HUES64 (cell line): ENCODE data around the gene NYNRIN.
"Not testable (repeated sequence)": the region's sequence is repeated elsewhere in the genome, so short reads cannot be mapped to it uniquely, and the experiment has no call there.

ENCODE experiments used
- H3K27ac ChIP-seq: 2 replicates; pipeline ENCODE4 v1.7.0; 2013; ENCODE audit warnings: low read depth, low read length, inconsistent platforms
- H3K27me3 ChIP-seq: 2 replicates; pipeline ENCODE4 v1.6.1; 2013; ENCODE audit warnings: mild to moderate bottlenecking, low read length; ENCODE audit not compliant: insufficient read depth
- H3K36me3 ChIP-seq: 2 replicates; pipeline ENCODE4 v1.6.1; 2013; ENCODE audit warnings: mild to moderate bottlenecking, low read length; ENCODE audit not compliant: insufficient read depth
- H3K4me1 ChIP-seq: 2 replicates; pipeline ENCODE4 v1.6.1; 2013; ENCODE audit warnings: mild to moderate bottlenecking, low read length, moderate library complexity; ENCODE audit not compliant: insufficient read depth
- H3K4me3 ChIP-seq: 2 replicates; pipeline ENCODE4 v1.5.1; 2013; ENCODE audit warnings: mild to moderate bottlenecking, low read length, moderate library complexity
- H3K9ac ChIP-seq: 2 replicates; pipeline ENCODE4 v1.6.1; 2013; ENCODE audit warnings: mild to moderate bottlenecking, low read depth, low read length
- H3K9me3 ChIP-seq: 2 replicates; pipeline ENCODE4 v1.6.1; 2013; ENCODE audit warnings: low read depth, low read length; ENCODE audit not compliant: insufficient read depth
- WGBS: fragments of 150-250, 120-280 bp; methylation state at CpG from one replicate; pipeline ENCODE4 v1.1.7; 2013; ENCODE audit warnings: missing lambda C conversion rate; 5-methylcytosine and 5-hydroxymethylcytosine counted together

NYNRIN gene

DNA sequence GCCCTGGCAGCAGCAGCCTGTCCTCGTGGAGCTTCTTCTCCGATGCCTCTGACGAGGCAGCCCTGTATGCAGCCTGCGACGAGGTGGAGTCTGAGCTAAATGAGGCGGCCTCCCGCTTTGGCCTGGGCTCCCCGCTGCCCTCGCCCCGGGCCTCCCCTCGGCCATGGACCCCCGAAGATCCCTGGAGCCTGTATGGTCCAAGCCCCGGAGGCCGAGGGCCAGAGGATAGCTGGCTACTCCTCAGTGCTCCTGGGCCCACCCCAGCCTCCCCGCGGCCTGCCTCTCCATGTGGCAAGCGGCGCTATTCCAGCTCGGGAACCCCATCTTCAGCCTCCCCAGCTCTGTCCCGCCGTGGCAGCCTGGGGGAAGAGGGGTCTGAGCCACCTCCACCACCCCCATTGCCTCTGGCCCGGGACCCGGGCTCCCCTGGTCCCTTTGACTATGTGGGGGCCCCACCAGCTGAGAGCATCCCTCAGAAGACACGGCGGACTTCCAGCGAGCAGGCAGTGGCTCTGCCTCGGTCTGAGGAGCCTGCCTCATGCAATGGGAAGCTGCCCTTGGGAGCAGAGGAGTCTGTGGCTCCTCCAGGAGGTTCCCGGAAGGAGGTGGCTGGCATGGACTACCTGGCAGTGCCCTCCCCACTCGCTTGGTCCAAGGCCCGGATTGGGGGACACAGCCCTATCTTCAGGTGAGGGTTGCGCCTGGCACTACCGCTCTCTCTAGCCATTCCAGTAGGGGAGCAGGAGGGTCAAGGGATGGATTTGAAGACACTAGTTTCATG, 28.7 kb upstream of the NYNRIN start:
- WGBS = 91% methylated on average over 32 of the region's 32 CpGs
- H3K27ac ChIP-seq = no peak overlapping the region
- H3K4me1 ChIP-seq = peaks cover 10% of the 10 kb centered on the region; the same call in 1 of the 2 replicates
- H3K9ac ChIP-seq = no peak overlapping the region
- H3K36me3 ChIP-seq = peaks cover 21% of the 10 kb centered on the region
- no peaks in the 10 kb centered on the region for H3K27me3 ChIP-seq
- H3K4me3 ChIP-seq = no peak overlapping the region
- H3K9me3 ChIP-seq = no peaks in the 10 kb centered on the region

DNA sequence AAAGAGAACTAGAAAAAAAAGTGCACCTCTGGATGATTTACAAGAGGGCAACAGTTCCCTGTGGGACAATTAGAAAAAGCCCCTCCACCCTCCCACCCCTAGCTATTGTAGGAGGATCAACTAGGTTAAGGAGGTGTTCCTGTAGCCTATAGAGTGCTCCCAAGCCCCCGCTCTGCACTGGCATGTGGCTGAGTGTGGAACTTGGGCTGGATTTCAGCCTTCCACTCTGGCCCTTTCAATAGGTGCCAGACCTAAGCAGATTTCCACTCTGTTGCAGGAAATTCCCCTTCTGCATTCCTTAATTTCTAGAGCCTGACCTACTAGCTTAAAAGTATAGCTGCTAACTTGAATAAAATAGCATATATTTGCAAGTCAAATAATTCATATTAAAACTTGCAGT, 28.1 kb upstream of the NYNRIN start:
- Histone ChIP-seq H3K27ac (no peak overlapping the region), H3K9me3 (no peaks in the 10 kb centered on the region), H3K36me3 (peaks cover 21% of the 10 kb centered on the region), H3K4me1 (0 out of 2 replicates have a peak, but pooled peaks cover 10% of the 10 kb centered on the region), H3K27me3 (no peaks in the 10 kb centered on the region), H3K9ac (no peak overlapping the region), H3K4me3 (no peak overlapping the region)
- WGBS = 67% methylated on average over 1 of the region's 1 CpG

DNA sequence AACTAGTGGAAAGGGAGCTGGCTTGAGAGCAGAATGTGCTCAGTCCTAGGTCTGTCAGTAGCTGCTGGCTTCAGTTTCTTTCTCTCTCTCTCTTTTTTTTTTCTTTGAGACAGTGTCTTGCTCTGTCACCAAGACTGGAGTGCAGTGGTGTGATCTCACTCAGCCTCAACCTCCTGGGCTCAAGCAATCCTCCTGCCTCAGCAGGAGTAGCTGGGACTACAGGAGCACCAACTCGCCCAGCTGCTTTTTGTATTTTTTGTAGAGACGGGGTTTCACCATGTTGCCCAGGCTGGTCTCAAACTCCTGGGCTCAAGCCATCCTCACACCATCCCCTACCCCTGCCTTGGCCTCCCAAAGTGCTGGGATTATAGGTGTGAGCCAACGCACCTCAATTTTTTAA, 27.2 kb upstream of the NYNRIN start:
- H3K9ac ChIP-seq, H3K4me3 ChIP-seq, H3K27ac ChIP-seq, H3K9me3 ChIP-seq, H3K27me3 ChIP-seq: not testable (repeated sequence)
- Histone ChIP-seq H3K36me3 (peaks cover 21% of the 10 kb centered on the region), H3K4me1 (peaks cover 11% of the 10 kb centered on the region)
- 96% methylated on average over 3 of the region's 3 CpGs for WGBS

DNA sequence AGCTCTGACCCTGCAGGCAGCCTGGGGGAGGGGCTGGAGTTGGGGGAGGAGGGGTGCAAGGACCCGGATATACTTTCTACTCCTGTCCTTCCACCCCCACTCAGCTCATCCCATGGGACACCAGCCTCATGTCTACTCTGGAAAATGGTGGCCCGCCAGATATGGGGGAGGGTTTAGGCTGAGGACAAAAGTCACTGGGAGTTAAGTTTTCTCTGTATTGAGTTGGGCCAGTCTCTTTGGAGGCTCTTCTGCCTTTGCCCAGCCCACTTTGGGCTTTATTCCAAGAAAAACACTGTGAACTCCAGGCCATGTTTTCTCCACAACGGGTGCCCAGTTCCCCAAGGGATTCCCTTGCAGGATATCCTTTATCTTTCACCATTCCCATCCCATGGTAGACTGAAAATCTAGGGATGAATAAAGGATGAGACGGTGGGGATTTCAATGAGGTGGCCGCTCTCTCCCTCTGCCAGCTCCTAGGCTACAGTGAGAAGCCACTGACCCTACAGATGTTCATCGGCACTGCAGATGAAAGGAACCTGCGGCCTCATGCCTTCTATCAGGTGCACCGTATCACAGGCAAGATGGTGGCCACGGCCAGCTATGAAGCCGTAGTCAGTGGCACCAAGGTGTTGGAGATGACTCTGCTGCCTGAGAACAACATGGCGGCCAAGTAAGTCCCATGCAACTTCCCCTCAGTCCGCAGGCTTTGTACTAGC, 25.9 kb upstream of the NYNRIN start:
- peaks cover 17% of the 10 kb centered on the region for H3K4me1 ChIP-seq
- WGBS = 95% methylated on average over 11 of the region's 12 CpGs
- no peak overlapping the region for H3K9ac ChIP-seq
- H3K27ac ChIP-seq = no peak overlapping the region
- no peak overlapping the region for H3K4me3 ChIP-seq
- H3K36me3 ChIP-seq = peaks cover 21% of the 10 kb centered on the region
- H3K9me3 ChIP-seq = no peaks in the 10 kb centered on the region
- no peaks in the 10 kb centered on the region for H3K27me3 ChIP-seq

DNA sequence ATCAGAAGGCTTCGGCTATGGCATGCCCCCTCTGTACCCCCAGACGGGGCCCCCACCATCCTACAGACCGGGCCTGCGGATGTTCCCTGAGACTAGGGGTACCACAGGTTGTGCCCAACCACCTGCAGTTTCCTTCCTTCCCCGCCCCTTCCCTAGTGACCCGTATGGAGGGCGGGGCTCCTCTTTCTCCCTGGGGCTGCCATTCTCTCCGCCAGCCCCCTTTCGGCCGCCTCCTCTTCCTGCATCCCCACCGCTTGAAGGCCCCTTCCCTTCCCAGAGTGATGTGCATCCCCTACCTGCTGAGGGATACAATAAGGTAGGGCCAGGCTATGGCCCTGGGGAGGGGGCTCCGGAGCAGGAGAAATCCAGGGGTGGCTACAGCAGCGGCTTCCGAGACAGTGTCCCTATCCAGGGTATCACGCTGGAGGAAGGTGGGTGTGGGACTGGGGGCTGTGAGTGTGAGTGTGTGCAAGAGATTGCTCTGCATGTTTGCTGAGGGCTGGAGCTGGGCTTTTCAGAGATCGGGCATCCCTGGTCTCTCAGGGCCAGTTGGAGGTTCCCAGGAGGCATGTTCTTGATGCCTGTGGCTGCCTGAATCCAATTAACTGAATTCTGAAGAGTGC, 22.2 kb upstream of the NYNRIN start:
- no peak overlapping the region for H3K27ac ChIP-seq
- H3K9me3 ChIP-seq = no peaks in the 10 kb centered on the region
- no peaks in the 10 kb centered on the region for H3K27me3 ChIP-seq
- WGBS = 51% methylated on average over 16 of the region's 16 CpGs
- H3K9ac ChIP-seq = no peak overlapping the region
- peaks cover 15% of the 10 kb centered on the region for H3K36me3 ChIP-seq
- peaks cover 17% of the 10 kb centered on the region for H3K4me1 ChIP-seq
- peak overlapping the region; percentile 36 for H3K4me3 ChIP-seq

DNA sequence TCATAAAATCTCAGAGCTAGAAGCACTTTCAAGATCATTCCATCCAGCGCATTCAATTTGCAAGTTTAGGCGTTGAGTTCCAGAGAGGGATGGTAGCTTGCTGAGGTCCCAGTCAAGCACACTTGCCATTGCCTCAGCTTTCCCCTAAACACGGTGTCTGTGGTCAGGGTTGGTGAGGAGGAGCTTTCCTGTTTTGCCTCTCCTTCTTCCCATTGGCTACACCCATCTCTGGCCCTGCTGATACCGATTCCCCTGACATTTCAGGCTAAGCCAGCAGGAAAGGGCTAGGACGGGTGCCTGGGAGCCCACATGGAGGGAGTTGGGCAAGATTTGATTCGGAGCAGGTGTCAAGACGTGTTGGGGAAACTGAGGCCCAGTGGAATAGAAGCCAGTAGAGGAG, 21.7 kb upstream of the NYNRIN start:
- H3K4me1 ChIP-seq = peaks cover 17% of the 10 kb centered on the region
- no peak overlapping the region for H3K9ac ChIP-seq
- H3K4me3 ChIP-seq = peak overlapping the region; percentile 36; the same call in 1 of the 2 replicates
- H3K9me3 ChIP-seq = no peaks in the 10 kb centered on the region
- WGBS = 90% methylated on average over 7 of the region's 7 CpGs
- no peaks in the 10 kb centered on the region for H3K27me3 ChIP-seq
- no peak overlapping the region for H3K27ac ChIP-seq
- H3K36me3 ChIP-seq = peaks cover 14% of the 10 kb centered on the region

DNA sequence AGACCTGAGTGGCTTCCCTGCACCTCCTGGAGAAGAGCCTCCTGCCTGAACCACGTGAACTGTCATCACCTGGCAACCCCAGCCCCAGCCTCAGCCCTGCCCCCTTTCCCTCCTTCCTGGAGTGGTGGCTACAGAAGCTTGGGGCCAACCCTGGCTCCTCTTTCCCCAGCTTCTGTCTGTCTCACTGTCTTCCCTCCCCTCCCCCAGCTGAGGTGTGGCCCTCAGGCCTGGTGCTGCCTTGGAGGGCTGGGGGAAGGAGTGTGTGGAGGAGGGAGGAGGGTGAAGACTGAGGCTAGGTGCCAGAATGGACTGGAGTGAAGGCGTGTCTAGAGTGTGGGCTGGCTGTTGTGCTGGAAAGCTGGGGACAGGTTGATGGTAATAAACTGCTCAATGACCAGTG, 21.1 kb upstream of the NYNRIN start:
- H3K4me1 ChIP-seq = peaks cover 17% of the 10 kb centered on the region
- peaks cover 14% of the 10 kb centered on the region for H3K36me3 ChIP-seq
- 71% methylated on average over 2 of the region's 2 CpGs for WGBS
- no peak overlapping the region for H3K27ac ChIP-seq
- H3K9ac ChIP-seq = no peak overlapping the region
- no peaks in the 10 kb centered on the region for H3K27me3 ChIP-seq
- H3K4me3 ChIP-seq = no peak overlapping the region
- H3K9me3 ChIP-seq = no peaks in the 10 kb centered on the region

DNA sequence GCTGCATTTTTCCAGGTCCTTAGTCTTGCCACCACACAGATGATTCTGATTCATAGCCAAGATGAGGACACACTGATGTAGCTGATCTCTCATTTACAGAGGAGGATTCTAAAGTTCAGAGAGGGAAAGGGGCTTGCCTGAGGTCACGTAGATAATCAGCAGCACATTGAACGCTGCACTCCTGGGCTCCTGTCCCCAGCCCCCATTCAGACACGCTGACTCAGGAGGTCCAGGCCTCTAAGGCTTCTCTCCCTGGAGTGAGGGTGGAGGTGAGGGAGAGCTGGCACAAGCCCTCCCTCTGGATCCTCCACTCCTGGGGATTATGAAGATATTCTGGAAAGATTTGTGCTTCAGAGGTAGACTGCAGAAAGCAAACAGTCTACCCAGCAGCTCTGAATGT, 20.5 kb upstream of the NYNRIN start:
- no peaks in the 10 kb centered on the region for H3K9me3 ChIP-seq
- H3K27ac ChIP-seq = no peak overlapping the region
- peaks cover 7% of the 10 kb centered on the region; the same call in 1 of the 2 replicates for H3K36me3 ChIP-seq
- no peak overlapping the region for H3K9ac ChIP-seq
- 87% methylated on average over 3 of the region's 3 CpGs for WGBS
- no peaks in the 10 kb centered on the region for H3K27me3 ChIP-seq
- H3K4me3 ChIP-seq = no peak overlapping the region
- peaks cover 17% of the 10 kb centered on the region for H3K4me1 ChIP-seq

DNA sequence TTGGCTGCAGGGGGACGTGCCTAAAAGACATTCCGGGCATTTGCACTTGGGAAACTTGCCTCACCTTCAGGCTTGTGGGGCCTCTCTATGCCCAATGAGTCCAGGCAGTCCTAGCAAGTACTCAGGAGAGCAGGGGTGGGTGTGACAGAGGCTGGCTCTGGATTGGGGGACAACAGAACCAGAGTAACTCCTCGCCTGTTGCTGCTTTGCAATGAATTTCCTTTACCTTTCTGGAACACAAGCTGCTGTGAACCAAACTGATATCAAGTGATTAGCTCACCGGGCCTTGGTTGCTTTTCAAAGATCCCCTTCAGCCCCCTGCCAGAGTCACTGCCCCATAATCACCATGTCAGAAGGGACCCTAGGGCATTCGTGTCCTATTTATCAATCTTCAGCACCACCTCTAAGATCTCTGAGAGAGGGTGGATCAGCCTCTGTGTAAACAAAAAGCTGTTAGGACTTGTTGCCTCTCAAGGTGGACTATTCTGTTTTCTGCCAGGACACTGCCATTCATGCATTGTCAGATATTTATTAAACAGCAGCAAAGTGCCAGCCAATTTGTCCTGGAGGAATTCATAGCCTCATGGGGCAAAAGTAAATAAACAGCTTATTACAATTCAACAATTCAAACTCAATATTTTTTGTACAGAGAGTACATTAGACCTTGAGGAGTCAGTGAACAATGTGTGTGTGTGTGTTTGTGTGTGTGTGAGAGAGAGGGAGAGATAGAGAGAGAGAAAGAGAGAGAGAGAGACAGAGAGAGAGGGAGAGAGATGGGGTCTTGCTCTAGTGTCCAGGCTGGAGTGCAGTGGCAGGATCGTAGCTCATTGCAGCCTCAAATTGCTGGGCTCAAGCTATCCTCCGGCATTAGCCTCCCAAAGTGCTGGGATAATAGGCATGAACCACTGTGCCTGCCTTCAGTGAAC, 19.6 kb upstream of the NYNRIN start:
- 86% methylated on average over 7 of the region's 7 CpGs for WGBS
- Histone ChIP-seq H3K9me3 (no peaks in the 10 kb centered on the region), H3K4me1 (peaks cover 17% of the 10 kb centered on the region), H3K27ac (no peak overlapping the region), H3K36me3 (peaks cover 3% of the 10 kb centered on the region; the same call in 1 of the 2 replicates), H3K4me3 (no peak overlapping the region), H3K27me3 (no peaks in the 10 kb centered on the region), H3K9ac (no peak overlapping the region)

DNA sequence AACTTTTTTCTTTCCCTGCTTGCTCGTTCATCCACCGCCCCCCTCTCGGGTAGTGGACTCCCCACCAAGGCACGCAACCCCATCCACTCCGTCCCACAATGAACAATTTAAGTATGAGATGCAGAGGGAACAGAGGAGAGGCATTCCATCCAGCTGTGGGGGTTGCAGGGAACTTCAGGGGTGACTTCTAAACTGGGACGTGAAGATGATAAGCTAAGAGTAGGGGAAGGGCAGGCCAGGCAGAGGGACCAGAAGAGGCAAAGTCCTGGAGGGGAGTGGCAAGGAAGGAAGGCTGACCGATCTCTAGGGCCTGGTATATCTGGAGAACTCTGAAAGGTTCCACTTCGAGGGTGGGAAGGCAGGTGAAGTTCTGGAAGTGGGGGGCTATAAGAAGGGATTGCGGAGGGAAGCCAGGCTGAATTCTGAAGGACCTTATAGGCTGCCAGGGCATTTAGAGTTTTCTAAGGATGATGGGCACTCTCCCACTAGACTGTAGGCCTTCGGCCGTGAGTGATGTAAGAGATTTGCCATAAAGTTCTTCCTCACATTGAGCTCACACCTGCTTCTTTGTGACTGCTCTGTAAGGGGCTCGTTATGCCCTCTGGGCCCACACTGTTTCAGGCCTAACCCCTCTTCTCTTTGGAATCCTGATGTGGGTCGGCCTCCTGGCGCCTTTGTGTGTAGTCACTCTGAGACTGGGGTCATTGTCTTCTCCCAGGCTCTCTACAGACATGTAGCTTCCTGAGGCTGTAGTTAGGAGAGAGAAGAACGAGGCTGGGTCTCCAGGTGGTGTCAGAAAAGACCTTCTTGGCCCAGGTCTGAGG, 18.7 kb upstream of the NYNRIN start:
- H3K36me3 ChIP-seq = no peaks in the 10 kb centered on the region
- H3K27me3 ChIP-seq = no peaks in the 10 kb centered on the region
- no peaks in the 10 kb centered on the region for H3K9me3 ChIP-seq
- H3K27ac ChIP-seq = no peak overlapping the region
- 79% methylated on average over 13 of the region's 15 CpGs for whole genome bisulfite sequencing
- no peak overlapping the region for H3K4me3 ChIP-seq
- no peak overlapping the region for H3K9ac ChIP-seq
- peaks cover 17% of the 10 kb centered on the region for H3K4me1 ChIP-seq
